HCT116 (cell line): ENCODE measurements around the gene IGSF21. TPM values are rescaled to one million over a fixed set of nuclear protein-coding genes. Genes with fewer than 3 reads are reported as not detected.

Experiments
- ATAC-seq: fragments of 200-7000 bp; cut with Tn5 transposase; 2 replicates; pipeline ENCODE4 v1.9.1; 2020; ENCODE audit warnings: mild to moderate bottlenecking, moderate library complexity
- BruUV-seq: library from RNA; stranded (reverse); fragments of 400-500 nt; replicated peaks from 2 replicates; lab custom pipeline; 2021; lab: Mats Ljungman, UMichigan
- CTCF ChIA-PET: fragments of 300-600 bp; sonication (Branson Sonifier 250); formaldehyde crosslinking; loops from one replicate; lab custom pipeline; 2021; ENCODE audit warnings: antibody characterized with exemption; lab: Charles Lee
- POLR2A ChIA-PET: fragments of 300-600, 350-600 bp; sonication (Branson Sonifier 250); formaldehyde crosslinking; loops from one replicate; lab custom pipeline; 2021; ENCODE audit warnings: antibody characterized with exemption; lab: Charles Lee
- RAD21 ChIA-PET, 2 experiments: fragments of 300-600 bp; sonication (Branson Sonifier 250); formaldehyde crosslinking; loops; one replicate each; lab custom pipeline; 2023; ENCODE audit warnings: low total read pairs in 2 of 2; ENCODE audit not compliant: uncharacterized antibody in 2 of 2, unreplicated experiment in 2 of 2, low non-redundant PET in 1 of 2; lab: Charles Lee
- DNase-seq: peaks from one replicate; pipeline ENCODE4 v3.0.0-alpha.2; 2010; ENCODE audit warnings: low read depth, low spot score
- H2AFZ ChIP-seq: fragments of 200-600 bp; shearing (Covaris generic), sonication (generic); 2 replicates; pipeline ENCODE4 v1.6.1; 2017; ENCODE audit warnings: low read depth, mixed run types, mixed read lengths, antibody characterized with exemption, low read length; ENCODE audit not compliant: poor library complexity, severe bottlenecking
- H3K27ac ChIP-seq: 2 replicates; pipeline ENCODE4 v1.5.1; 2012; ENCODE audit warnings: low read depth, low read length
- H3K27me3 ChIP-seq: fragments of 200-600 bp; sonication (generic); 2 replicates; pipeline ENCODE4 v1.6.1; 2016; ENCODE audit warnings: mixed run types, low read length, mixed read lengths; ENCODE audit not compliant: insufficient read depth
- H3K36me3 ChIP-seq, 2 experiments: fragments of 200-500 bp in 1 of 2; fragments of 200-600 bp in 1 of 2; sonication (Bioruptor generic) in 1 of 2; sonication (generic) in 1 of 2; 2 replicates each; pipeline versions ENCODE4 v1.5.1 to v1.6.1; 2014 to 2016; ENCODE audit warnings: low read length in 2 of 2, inconsistent platforms in 1 of 2, mixed read lengths in 1 of 2, mixed run types in 1 of 2; ENCODE audit not compliant: insufficient read depth in 2 of 2, control insufficient read depth in 1 of 2
- H3K4me1 ChIP-seq, 2 experiments: fragments of 200-600 bp in 1 of 2; sonication (generic) in 1 of 2; 2 replicates each; pipeline versions ENCODE4 v1.5.1 to v1.6.1; 2012 to 2017; ENCODE audit warnings: low read length in 2 of 2, inconsistent platforms in 1 of 2, mild to moderate bottlenecking in 1 of 2, mixed read lengths in 1 of 2, mixed run types in 1 of 2, moderate library complexity in 1 of 2; ENCODE audit not compliant: insufficient read depth in 2 of 2, control insufficient read depth in 1 of 2
- H3K4me2 ChIP-seq: fragments of 200-600 bp; sonication (generic); 2 replicates; pipeline ENCODE4 v1.6.1; 2017; ENCODE audit warnings: mixed run types, low read length, mixed read lengths
- H3K4me3 ChIP-seq, 2 experiments: fragments of 200-600 bp in 1 of 2; sonication (generic) in 1 of 2; replicated peaks in 1 of 2; 2 replicates each; pipeline ENCODE4 v1.5.1; 2011 to 2016; ENCODE audit warnings: low read length in 2 of 2, control low read depth in 1 of 2, low read depth in 1 of 2, mild to moderate bottlenecking in 1 of 2, mixed read lengths in 1 of 2, mixed run types in 1 of 2
- H3K79me2 ChIP-seq: fragments of 200-600 bp; sonication (generic); 2 replicates; pipeline ENCODE4 v1.6.1; 2017; ENCODE audit warnings: mild to moderate bottlenecking, mixed run types, low read length, moderate library complexity, mixed read lengths; ENCODE audit not compliant: insufficient read depth
- H3K9ac ChIP-seq: fragments of 200-600 bp; sonication (generic); 2 replicates; pipeline ENCODE4 v1.6.1; 2016; ENCODE audit warnings: low read length, mixed read lengths
- H3K9me2 ChIP-seq: fragments of 200-600 bp; sonication (generic), shearing (Covaris generic); 2 replicates; pipeline ENCODE4 v1.6.1; 2017; ENCODE audit warnings: mixed run types, mild to moderate bottlenecking, moderate library complexity; ENCODE audit not compliant: insufficient read depth
- H3K9me3 ChIP-seq, 2 experiments: fragments of 200-500 bp in 1 of 2; fragments of 200-600 bp in 1 of 2; sonication (Bioruptor generic) in 1 of 2; sonication (generic) in 1 of 2; 2 replicates each; pipeline ENCODE4 v1.6.1; 2014 to 2017; ENCODE audit warnings: low read length in 2 of 2, mixed read lengths in 2 of 2, inconsistent platforms in 1 of 2, low read depth in 1 of 2, mild to moderate bottlenecking in 1 of 2, mixed run types in 1 of 2, moderate library complexity in 1 of 2; ENCODE audit not compliant: control insufficient read depth in 1 of 2, insufficient read depth in 1 of 2
- H4K20me1 ChIP-seq: fragments of 200-600 bp; sonication (generic), shearing (Covaris generic); 2 replicates; pipeline ENCODE4 v1.6.1; 2017; ENCODE audit warnings: mixed run types, mild to moderate bottlenecking, moderate library complexity; ENCODE audit not compliant: insufficient read depth
- ATF3 ChIP-seq: IDR thresholded peaks from 2 replicates; pipeline ENCODE4 v1.6.1; 2012
- CEBPB ChIP-seq: IDR thresholded peaks from 2 replicates; pipeline ENCODE4 v1.6.1; 2012; ENCODE audit warnings: low read depth
- CTCF ChIP-seq, 3 experiments: fragments of 200-600 bp in 1 of 3; sonication (generic) in 1 of 3; IDR thresholded peaks in 2 of 3; conservative IDR thresholded peaks in 1 of 3; 2 replicates each; pipeline ENCODE4 v1.5.1; 2012 to 2017; ENCODE audit warnings: low read depth in 2 of 3, low read length in 2 of 3, antibody characterized with exemption in 1 of 3, borderline replicate concordance in 1 of 3, control low read depth in 1 of 3, mild to moderate bottlenecking in 1 of 3, mixed read lengths in 1 of 3, mixed run types in 1 of 3, moderate library complexity in 1 of 3; ENCODE audit not compliant: insufficient read depth in 1 of 3
- ELF1 ChIP-seq: IDR thresholded peaks from 2 replicates; pipeline ENCODE4 v1.6.1; 2012; ENCODE audit warnings: low read depth, borderline replicate concordance
- RAD21 ChIP-seq: IDR thresholded peaks from 2 replicates; pipeline ENCODE4 v1.6.1; 2012; ENCODE audit warnings: low read depth, mild to moderate bottlenecking
- SIN3A ChIP-seq: IDR thresholded peaks from 2 replicates; pipeline ENCODE4 v1.6.1; 2012; ENCODE audit warnings: low read depth
- SP1 ChIP-seq: IDR thresholded peaks from 2 replicates; pipeline ENCODE4 v1.6.1; 2012; ENCODE audit warnings: low read depth
- YY1 ChIP-seq: IDR thresholded peaks from 2 replicates; pipeline ENCODE4 v1.6.1; 2011; ENCODE audit warnings: low read length, low read depth, moderate library complexity, mild to moderate bottlenecking; ENCODE audit not compliant: insufficient replicate concordance; ENCODE audit errors: extremely low read depth
- ZFX ChIP-seq: fragments of 450-650 bp; IDR thresholded peaks from 2 replicates; pipeline ENCODE4 v1.6.1; 2017
- ZNF274 ChIP-seq: fragments of 200-500 bp; sonication (Bioruptor generic); IDR thresholded peaks from 2 replicates; pipeline ENCODE4 v1.6.1; 2014; ENCODE audit warnings: mild to moderate bottlenecking, low read depth, low read length, inconsistent platforms
- intact Hi-C: fragments of 100-400 bp; cut with micrococcal nuclease; formaldehyde crosslinking; loops from 2 replicates; pipeline ENCODE4 v1.10.0; 2022
- total RNA-seq: library from RNA; stranded (reverse); gene quantifications from one replicate; pipeline ENCODE4 v1.2.1, GENCODE V29; 2021; ENCODE audit not compliant: unreplicated experiment

The IGSF21 gene
- total RNA-seq, 1 experiment from 2014 or later = not detected

- RAD21 ChIA-PET = no interaction called here
- CTCF ChIA-PET = no interaction called here
- no peak for ATAC-seq
Measured at GRCh38 chr1:18066576-18066975, 41.0 kb upstream of the IGSF21 start.

More at GRCh38 chr1:18066576-18066975, 41.0 kb upstream of the IGSF21 start:
- TF ChIP-seq ZNF274 (no peak), RAD21 (no peak), SIN3A (no peak), ZFX (no peak), ATF3 (no peak), ELF1 (no peak), YY1 (no peak), SP1 (no peak), CEBPB (no peak), CTCF (IDR thresholded peaks at IDR 0.05 in 2 of 3, conservative IDR thresholded peaks at IDR 0.05 in 1 of 3; ENCODE audit: borderline replicate concordance in 1 of 3, insufficient read depth in 1 of 3, low read depth in 2 of 3, low read length in 2 of 3) (no peak)
- no peak overlapping the region for H3K9ac ChIP-seq
- POLR2A ChIA-PET = no interaction called here
- no peak overlapping the region for H3K4me3 ChIP-seq
- no peaks in the 10 kb centered on the region for H3K4me1 ChIP-seq
- no peaks in the 10 kb centered on the region for H3K79me2 ChIP-seq
- H3K27ac ChIP-seq = no peak overlapping the region
- no peak overlapping the region for H3K4me2 ChIP-seq
- H4K20me1 ChIP-seq = no peaks in the 10 kb centered on the region
- H3K36me3 ChIP-seq = no peaks in the 10 kb centered on the region
- H2AFZ ChIP-seq = no peak overlapping the region
- intact Hi-C loops = no loop called here
- no peaks in the 10 kb centered on the region for H3K9me2 ChIP-seq
- no peaks in the 10 kb centered on the region for H3K9me3 ChIP-seq
- peaks cover 82% of the 10 kb centered on the region for H3K27me3 ChIP-seq
- BruUV-seq = no TSS peak
- DNase-seq = no peak
